C4-2B (cell line): ENCODE measurements around the gene NPR2.

Source experiments
- ZFX ChIP-seq: fragments of 450-650 bp; IDR thresholded peaks from 2 replicates; pipeline ENCODE4 v1.6.1; 2017
- TF ChIP-seq, protein P1 (sequence below): fragments of 450-650 bp; conservative IDR thresholded peaks from 2 replicates; pipeline ENCODE4 v1.5.1; 2017; ENCODE audit warnings: mild to moderate bottlenecking

DNA sequence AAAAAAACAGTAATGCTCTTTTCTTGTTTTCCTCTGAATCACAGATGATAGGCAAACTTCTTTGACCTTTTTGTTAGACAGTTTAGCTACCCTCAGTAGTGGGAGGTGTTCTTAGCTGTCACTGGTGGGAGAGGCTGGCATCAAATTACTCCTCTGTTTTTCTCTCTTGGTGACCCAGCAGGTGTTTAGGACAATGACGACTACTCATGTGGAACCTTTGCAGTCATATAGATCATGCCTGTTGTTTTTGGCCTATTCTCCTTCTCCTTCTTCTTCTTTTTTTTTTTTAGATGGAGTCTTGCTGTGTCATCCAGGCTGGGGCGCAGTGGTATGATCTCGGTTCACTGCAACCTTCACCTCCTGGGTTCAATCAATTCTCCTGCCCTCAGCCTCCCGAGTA lies 15.4 kb upstream of the NPR2 start:
- TF ChIP-seq, protein P1, sequence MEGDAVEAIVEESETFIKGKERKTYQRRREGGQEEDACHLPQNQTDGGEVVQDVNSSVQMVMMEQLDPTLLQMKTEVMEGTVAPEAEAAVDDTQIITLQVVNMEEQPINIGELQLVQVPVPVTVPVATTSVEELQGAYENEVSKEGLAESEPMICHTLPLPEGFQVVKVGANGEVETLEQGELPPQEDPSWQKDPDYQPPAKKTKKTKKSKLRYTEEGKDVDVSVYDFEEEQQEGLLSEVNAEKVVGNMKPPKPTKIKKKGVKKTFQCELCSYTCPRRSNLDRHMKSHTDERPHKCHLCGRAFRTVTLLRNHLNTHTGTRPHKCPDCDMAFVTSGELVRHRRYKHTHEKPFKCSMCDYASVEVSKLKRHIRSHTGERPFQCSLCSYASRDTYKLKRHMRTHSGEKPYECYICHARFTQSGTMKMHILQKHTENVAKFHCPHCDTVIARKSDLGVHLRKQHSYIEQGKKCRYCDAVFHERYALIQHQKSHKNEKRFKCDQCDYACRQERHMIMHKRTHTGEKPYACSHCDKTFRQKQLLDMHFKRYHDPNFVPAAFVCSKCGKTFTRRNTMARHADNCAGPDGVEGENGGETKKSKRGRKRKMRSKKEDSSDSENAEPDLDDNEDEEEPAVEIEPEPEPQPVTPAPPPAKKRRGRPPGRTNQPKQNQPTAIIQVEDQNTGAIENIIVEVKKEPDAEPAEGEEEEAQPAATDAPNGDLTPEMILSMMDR = no peak
- no peak for TF ChIP-seq ZFX
